GF-D8 (cell line): ENCODE data around the gene ROBO3.

ENCODE experiments used
- DNase-seq: peaks from one replicate; lab custom pipeline; 2025; lab: John Stamatoyannopoulos, UW

ROBO3 gene

DNA sequence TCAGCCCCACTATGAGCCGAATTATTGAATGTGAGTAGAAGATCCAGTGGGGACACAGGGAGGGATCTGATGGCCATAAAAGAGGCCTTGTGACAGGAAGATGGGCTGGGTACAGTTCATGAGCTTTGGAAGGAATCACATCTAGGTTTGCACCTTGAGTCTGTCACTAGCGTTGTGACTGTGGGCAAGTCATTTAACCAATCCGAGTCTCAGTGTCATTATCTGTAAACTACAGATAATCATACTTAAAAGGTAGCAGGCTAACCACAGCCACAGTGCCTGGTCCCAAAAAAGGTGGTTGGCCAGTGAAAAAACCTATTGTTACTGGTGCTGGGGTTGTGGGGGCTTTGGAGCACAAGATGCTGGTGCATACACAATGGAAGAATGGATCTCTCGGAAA is 57.6 kb downstream of the ROBO3 start:
- DNase-seq, result no peak

DNA sequence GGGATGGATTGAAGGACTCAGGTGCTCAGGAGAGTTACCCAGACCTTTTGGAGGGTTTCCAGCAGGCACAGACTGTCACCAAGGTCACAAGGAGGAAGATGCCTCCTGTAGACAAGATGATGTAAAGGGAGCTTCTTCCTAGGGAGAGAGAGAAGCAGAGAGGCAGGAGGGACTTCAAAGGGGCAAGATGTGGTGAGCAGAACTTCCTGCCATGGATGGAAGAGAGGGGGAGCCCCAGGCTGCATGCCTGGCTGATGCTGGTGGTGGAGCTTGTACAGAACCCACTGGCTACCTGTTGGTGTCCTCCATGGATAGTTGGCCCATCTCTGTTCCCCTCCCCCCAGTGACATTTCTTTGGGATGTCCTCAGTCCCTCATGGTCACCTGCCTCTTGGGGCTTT is 58.1 kb downstream of the ROBO3 start:
- DNase-seq, result no peak

DNA sequence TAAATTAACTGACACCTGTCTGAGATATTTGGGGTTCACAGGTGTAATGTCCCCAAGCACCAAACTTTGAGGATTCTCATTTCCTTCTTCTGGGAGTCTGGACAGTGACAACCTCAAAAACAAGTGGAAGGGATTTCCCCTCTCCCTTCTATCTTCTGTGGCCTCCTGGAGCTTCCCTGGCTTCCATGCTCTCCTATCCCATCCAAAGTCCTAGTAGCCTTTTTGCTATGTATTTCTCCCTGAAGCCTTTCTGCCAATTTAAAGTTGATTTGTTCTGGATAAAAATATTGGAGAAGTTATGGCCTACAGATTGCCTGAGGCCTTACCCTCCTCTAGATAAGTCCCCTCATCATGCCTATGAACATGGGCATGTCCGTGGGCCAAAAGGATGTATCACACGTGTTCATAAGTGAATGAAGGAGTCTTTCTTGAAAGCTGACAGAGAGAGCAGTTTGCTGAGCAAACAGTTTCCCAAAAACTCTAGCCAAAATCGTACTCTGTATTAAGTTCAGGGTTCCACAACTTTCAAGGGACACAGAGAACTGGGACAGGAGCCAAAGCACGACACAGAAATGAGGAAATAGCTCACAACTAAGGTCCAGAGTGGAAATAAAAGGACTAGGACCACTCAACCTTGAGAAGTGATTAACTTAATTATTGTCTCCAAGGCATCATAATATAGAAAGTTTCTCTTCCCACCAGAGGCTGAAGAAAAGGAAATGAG is 63.9 kb downstream of the ROBO3 start:
- no peak for DNase-seq

DNA sequence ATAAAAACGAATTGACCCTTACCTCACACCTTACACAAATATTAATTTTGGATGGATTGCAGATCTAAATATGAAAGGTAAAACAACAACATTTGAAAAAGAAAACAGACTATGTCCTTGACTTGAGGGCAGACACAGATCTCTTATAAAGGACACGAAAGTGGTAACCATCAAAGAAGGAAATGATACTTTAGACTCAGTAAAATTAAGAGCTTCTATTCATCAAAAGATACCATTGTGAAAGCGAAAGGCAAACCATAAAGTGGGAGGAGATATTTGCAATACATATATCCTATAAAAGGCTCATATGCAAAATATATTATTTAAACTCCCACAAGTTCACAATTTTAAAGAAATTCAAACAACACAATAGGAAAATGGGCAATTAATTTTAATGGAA is 65.6 kb downstream of the ROBO3 start:
- DNase-seq, result no peak
